A673 (cell line): ENCODE data around the gene PRB2. TPM values are rescaled to one million over a fixed set of nuclear protein-coding genes. Genes with fewer than 3 reads are reported as not detected.
"Not testable (repeated sequence)": the region's sequence is repeated elsewhere in the genome, so short reads cannot be mapped to it uniquely, and the experiment has no call there.

Experiments used
- BruUV-seq: library from RNA; stranded (reverse); fragments of 400-500 nt; replicated peaks from 2 replicates; lab custom pipeline; 2021; lab: Mats Ljungman, UMichigan
- CTCF ChIA-PET: fragments of 300-600 bp; sonication (Branson Sonifier 250); formaldehyde crosslinking; loops from one replicate; lab custom pipeline; 2022; ENCODE audit warnings: antibody characterized with exemption; lab: Charles Lee
- POLR2A ChIA-PET: fragments of 300-600 bp; sonication (Branson Sonifier 250); formaldehyde crosslinking; loops from one replicate; lab custom pipeline; 2022; ENCODE audit warnings: antibody characterized with exemption; ENCODE audit not compliant: low non-redundant PET; lab: Charles Lee
- DNase-seq: peaks from one replicate; pipeline ENCODE4 v3.0.0-alpha.2; 2015; ENCODE audit warnings: low spot score
- H3K27ac ChIP-seq: fragments of 200-600 bp; sonication (generic); 2 replicates; pipeline ENCODE4 v1.5.1; 2016; ENCODE audit warnings: mixed run types, low read depth, mild to moderate bottlenecking, mixed read lengths, antibody characterized with exemption, low read length; ENCODE audit not compliant: poor library complexity, severe bottlenecking
- H3K27me3 ChIP-seq: fragments of 200-600 bp; sonication (generic); replicated peaks from 2 replicates; pipeline ENCODE4 v1.6.1; 2017; ENCODE audit warnings: mixed run types, low read depth, mild to moderate bottlenecking, mixed read lengths, antibody characterized with exemption, low read length; ENCODE audit not compliant: insufficient read depth, poor library complexity
- H3K36me3 ChIP-seq: fragments of 200-600 bp; sonication (generic); 2 replicates; pipeline ENCODE4 v1.6.1; 2016; ENCODE audit warnings: mixed run types, mild to moderate bottlenecking, mixed read lengths, antibody characterized with exemption, low read length; ENCODE audit not compliant: insufficient read depth, poor library complexity, severe bottlenecking
- H3K4me1 ChIP-seq: fragments of 200-600 bp; sonication (generic); 2 replicates; pipeline ENCODE4 v1.6.1; 2017; ENCODE audit warnings: mixed run types, mild to moderate bottlenecking, mixed read lengths, antibody characterized with exemption, low read length; ENCODE audit not compliant: insufficient read depth, poor library complexity, severe bottlenecking
- H3K4me3 ChIP-seq: fragments of 200-600 bp; sonication (generic); 2 replicates; pipeline ENCODE4 v1.5.1; 2016; ENCODE audit warnings: low read depth, mixed run types, mild to moderate bottlenecking, mixed read lengths, low read length; ENCODE audit not compliant: poor library complexity, severe bottlenecking
- H3K9me3 ChIP-seq: fragments of 200-600 bp; sonication (generic); 2 replicates; pipeline ENCODE4 v1.6.1; 2016; ENCODE audit warnings: mixed run types, low read depth, mild to moderate bottlenecking, mixed read lengths, antibody characterized with exemption, low read length; ENCODE audit not compliant: poor library complexity, severe bottlenecking
- EZH2 ChIP-seq: fragments of 200-600 bp; sonication (generic); IDR thresholded peaks from 2 replicates; pipeline ENCODE4 v1.6.1; 2017; ENCODE audit warnings: borderline replicate concordance, low read depth, mild to moderate bottlenecking, mixed read lengths, antibody characterized with exemption, low read length; ENCODE audit not compliant: poor library complexity, severe bottlenecking
- intact Hi-C: fragments of 100-400 bp; cut with micrococcal nuclease; formaldehyde crosslinking; loops from one replicate; pipeline ENCODE4 v1.10.0; 2022; ENCODE audit not compliant: unreplicated experiment
- total RNA-seq: library from RNA; stranded (reverse); gene quantifications from 2 replicates; pipeline ENCODE4 v1.2.3, GENCODE V29; 2021
- TF ChIP-seq, protein P1 (sequence below): fragments of 300-800, 200-600 bp; sonication (generic); conservative IDR thresholded peaks from 2 replicates; pipeline ENCODE4 v1.5.1; 2017; ENCODE audit warnings: low read depth, mild to moderate bottlenecking, antibody characterized with exemption, low read length, moderate library complexity, mixed read lengths

PRB2 gene
- total RNA-seq, 1 experiment from 2014 or later: not detected

DNA sequence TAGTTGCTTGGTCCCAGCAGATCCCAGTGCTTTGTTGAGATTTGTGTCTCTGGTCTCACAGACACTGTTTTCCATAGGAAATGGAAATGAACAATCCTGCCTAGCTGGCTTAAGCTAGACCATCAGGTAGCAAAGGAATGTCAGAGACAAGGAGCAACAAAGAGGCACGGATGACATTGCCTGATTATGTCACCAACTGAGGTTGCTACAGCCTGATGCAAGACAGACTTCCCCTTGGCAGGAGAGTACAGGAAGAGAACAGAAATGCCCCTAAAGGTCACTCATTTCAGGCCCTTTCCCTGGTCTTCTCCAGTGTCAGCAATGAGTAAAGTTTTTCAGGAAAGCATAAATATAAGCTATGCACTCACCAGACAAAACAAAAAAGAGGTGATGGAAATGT is 2.0 kb upstream of the PRB2 start:
- no TSS peak for BruUV-seq
- no peak for TF ChIP-seq EZH2
- TF ChIP-seq, protein P1, sequence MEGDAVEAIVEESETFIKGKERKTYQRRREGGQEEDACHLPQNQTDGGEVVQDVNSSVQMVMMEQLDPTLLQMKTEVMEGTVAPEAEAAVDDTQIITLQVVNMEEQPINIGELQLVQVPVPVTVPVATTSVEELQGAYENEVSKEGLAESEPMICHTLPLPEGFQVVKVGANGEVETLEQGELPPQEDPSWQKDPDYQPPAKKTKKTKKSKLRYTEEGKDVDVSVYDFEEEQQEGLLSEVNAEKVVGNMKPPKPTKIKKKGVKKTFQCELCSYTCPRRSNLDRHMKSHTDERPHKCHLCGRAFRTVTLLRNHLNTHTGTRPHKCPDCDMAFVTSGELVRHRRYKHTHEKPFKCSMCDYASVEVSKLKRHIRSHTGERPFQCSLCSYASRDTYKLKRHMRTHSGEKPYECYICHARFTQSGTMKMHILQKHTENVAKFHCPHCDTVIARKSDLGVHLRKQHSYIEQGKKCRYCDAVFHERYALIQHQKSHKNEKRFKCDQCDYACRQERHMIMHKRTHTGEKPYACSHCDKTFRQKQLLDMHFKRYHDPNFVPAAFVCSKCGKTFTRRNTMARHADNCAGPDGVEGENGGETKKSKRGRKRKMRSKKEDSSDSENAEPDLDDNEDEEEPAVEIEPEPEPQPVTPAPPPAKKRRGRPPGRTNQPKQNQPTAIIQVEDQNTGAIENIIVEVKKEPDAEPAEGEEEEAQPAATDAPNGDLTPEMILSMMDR: no peak
- Histone ChIP-seq H3K9me3 (no peaks in the 10 kb centered on the region), H3K36me3 (no peaks in the 10 kb centered on the region), H3K4me3 (no peak overlapping the region), H3K27me3 (no peaks in the 10 kb centered on the region), H3K4me1 (no peaks in the 10 kb centered on the region), H3K27ac (no peak overlapping the region)
- intact Hi-C loops: no loop called here
- POLR2A ChIA-PET: no interaction called here
- CTCF ChIA-PET: no interaction called here
- DNase-seq: no peak

DNA sequence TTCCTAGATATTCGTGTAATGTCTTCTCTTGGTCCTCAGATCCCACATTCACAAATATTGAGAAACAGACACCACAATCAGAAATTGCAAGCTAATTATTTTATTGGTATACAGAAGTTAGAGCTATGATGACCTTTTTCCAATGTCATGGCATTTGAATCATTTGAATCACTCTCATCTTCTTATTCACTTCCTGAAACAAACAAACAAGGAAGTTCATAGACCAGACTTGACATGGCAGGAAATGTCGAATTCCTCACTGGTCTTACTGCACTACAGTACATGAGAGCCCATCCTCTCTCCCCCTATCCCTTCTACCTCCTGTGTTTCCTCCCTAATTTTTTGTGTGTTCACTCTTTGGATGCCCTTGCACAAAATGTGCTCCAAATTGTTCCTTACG is 3.9 kb downstream of the PRB2 start:
- H3K9me3 ChIP-seq, H3K27ac ChIP-seq, H3K36me3 ChIP-seq, intact Hi-C loops, H3K4me3 ChIP-seq, DNase-seq, POLR2A ChIA-PET, BruUV-seq, H3K27me3 ChIP-seq, CTCF ChIA-PET, H3K4me1 ChIP-seq: not testable (repeated sequence)

DNA sequence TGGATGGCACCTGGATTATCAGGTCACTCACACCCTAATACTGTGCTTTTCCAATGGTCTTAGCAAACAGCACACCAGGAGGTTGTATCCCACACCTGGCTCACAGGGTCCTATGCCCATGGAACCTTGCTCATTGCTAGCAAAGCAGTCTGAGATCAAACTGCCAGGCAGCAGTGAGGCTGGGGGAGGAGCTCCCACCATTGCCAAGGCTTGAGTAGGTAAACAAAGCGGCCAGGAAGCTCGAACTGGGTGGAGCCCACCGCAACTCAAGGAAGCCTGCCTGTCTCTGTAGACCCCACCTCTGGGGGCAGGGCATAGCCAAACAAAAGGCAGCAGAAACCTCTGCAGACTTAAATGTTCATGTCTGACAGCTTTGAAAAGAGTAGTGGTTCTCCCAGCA is 17.9 kb downstream of the PRB2 start:
- H3K27me3 ChIP-seq, H3K4me3 ChIP-seq, CTCF ChIA-PET: not testable (repeated sequence)

DNA sequence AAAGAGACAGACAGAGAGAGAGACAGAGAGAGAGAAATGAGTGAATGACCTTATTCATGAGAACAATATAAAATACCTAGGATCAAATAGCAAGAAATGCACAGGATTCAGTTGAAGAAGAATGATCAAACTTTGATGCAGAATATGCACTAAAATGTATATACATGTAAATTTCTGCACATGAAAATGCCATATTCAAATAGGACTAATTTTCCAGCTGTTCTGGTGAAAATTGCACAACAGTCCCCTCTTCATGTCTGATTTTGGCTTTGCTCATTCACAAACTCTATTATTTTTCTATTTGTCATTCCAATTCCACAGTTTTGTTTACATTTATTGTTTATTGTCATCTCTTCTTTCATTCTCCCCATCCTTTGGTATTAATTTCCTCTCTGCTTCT is 34.2 kb downstream of the PRB2 start:
- intact Hi-C loops: no loop called here
- ChIA-PET CTCF (no interaction called here), POLR2A (no interaction called here)
- no peak overlapping the region for H3K4me3 ChIP-seq
- H3K9me3 ChIP-seq: no peaks in the 10 kb centered on the region
- no peaks in the 10 kb centered on the region for H3K36me3 ChIP-seq
- no peak for DNase-seq
- TF ChIP-seq, protein P1: no peak
- TF ChIP-seq EZH2: no peak
- no peaks in the 10 kb centered on the region for H3K27me3 ChIP-seq
- no peaks in the 10 kb centered on the region for H3K4me1 ChIP-seq
- no peak overlapping the region for H3K27ac ChIP-seq
- BruUV-seq: no TSS peak

More for the DNA sequence above, 17.9 kb downstream of the PRB2 start:
- H3K36me3 ChIP-seq, H3K4me1 ChIP-seq, POLR2A ChIA-PET, H3K27ac ChIP-seq, H3K9me3 ChIP-seq, BruUV-seq, intact Hi-C loops, DNase-seq: not testable (repeated sequence)

DNA sequence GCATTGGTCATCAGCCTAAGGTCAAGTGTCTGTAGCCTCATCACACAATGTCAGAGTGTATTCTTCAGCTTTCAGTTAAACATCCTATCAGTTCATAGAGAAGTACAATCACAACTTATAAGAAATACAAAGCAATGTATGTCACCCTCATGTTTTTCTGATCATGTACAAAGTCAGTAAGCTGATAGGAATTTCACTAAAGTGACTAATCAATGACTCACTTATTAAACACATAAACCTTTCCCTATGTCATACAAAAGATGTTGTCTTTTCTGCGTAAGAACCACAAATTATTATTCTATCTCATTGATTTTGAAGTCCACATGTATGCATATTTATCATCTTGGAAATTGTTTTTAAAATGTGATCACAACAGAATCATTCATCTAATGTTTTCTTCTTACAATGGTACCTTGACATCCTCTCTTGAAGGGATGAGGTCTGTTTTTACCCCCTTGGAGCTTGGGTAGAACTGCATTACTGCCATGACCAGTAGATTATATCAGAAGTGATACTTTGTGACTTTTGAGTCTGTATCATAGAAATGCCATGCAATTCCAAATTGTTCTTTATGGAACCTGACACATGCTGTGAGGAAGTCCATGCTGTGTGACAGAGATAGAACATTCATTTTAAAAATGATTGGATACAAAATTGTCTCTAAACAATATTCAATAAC is 35.0 kb downstream of the PRB2 start:
- H3K4me1 ChIP-seq, CTCF ChIA-PET, DNase-seq, H3K27ac ChIP-seq, POLR2A ChIA-PET, H3K27me3 ChIP-seq, H3K36me3 ChIP-seq, intact Hi-C loops, BruUV-seq, H3K4me3 ChIP-seq, H3K9me3 ChIP-seq: not testable (repeated sequence)

DNA sequence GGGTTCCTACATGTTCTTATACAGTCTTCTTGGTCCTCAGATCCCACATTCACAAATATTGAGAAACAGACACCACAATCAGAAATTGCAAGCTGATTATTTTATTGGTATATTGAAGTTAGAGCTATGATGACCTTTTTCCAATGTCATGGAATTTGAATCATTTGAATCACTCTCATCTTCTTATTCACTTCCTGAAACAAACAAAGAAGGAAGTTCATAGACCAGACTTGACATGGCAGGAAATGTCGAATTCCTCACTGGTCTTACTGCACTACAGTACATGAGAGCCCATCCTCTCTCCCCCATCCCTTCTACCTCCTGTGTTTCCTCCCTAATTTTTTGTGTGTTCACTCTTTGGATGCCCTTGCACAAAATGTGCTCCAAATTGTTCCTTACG is 43.6 kb downstream of the PRB2 start:
- H3K36me3 ChIP-seq, H3K27me3 ChIP-seq, intact Hi-C loops, POLR2A ChIA-PET, H3K27ac ChIP-seq, CTCF ChIA-PET, BruUV-seq, H3K9me3 ChIP-seq, H3K4me3 ChIP-seq, DNase-seq, H3K4me1 ChIP-seq: not testable (repeated sequence)
